DOHH2 (cell line): ENCODE measurements around the gene CDPF1.

Experiments used
- CTCF ChIP-seq: fragments of 200-600 bp; sonication (generic); IDR thresholded peaks from one replicate; pipeline ENCODE4 v1.5.1; 2014; ENCODE audit warnings: antibody characterized with exemption, mild to moderate bottlenecking, low read depth, low read length; ENCODE audit not compliant: poor library complexity, severe bottlenecking
- EZH2phosphoT487 ChIP-seq: fragments of 200-600 bp; sonication (generic); IDR thresholded peaks from 2 replicates; pipeline ENCODE4 v1.6.1; 2017; ENCODE audit warnings: borderline replicate concordance, mild to moderate bottlenecking, antibody characterized with exemption, low read length, moderate library complexity, mixed read lengths

GRCh38 chr22:46214149-46214548, 35.9 kb downstream of the CDPF1 start:
- TF ChIP-seq CTCF (no peak), EZH2phosphoT487 (no peak)
